Gastroesophageal sphincter (tissue), 3 donors: ENCODE measurements around the gene MMP11.

Experiments used
- EP300 ChIP-seq: sonication (generic); formaldehyde crosslinking; IDR thresholded peaks from one replicate; pipeline ENCODE4 v1.6.1; 2017; ENCODE audit warnings: antibody characterized with exemption, mild to moderate bottlenecking
- POLR2A ChIP-seq, 2 donors: fragments of 450-650 bp; IDR thresholded peaks; one replicate each; pipeline ENCODE4 v1.6.1; 2017; ENCODE audit warnings: antibody characterized with exemption in 2 of 2, mild to moderate bottlenecking in 2 of 2, moderate library complexity in 1 of 2
- POLR2AphosphoS5 ChIP-seq: sonication (generic); formaldehyde crosslinking; IDR thresholded peaks from one replicate; pipeline ENCODE4 v1.6.1; 2017; ENCODE audit warnings: antibody characterized with exemption
- TF ChIP-seq, protein P1 (sequence below), 4 experiments: fragments of 200-600 bp in 2 of 4; fragments of 450-650 bp in 2 of 4; sonication (generic) in 1 of 4; IDR thresholded peaks; one replicate each; pipeline ENCODE4 v1.5.1; 2017 to 2019; ENCODE audit warnings: antibody characterized with exemption in 4 of 4, mild to moderate bottlenecking in 2 of 4, moderate library complexity in 2 of 4

DNA sequence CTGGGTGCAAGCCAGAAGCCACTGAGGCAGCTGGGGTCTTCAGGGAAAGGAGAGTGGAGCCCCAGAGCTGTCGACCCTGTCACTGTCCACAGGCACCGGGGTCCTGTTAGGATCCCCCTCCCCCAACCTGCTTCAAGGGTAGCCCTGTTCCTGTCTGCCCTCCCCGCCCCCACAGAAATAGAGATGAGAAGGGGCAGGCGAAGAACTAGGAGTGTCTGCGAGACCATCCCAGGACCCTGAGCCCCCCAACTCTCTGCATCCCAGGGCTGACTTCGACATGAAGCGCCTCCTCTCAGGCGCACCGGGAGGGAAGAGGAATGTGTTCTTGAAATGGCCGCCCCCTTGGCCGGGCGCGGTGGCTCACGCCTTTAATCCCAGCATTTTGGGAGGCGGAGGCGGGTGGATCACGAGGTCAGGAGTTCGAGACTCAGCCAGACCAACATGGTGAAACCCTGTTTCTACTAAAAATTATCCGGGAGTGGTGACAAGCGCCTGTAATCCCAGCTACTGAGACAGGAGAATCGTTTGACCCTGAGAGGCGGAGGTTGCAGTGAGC lies 21.1 kb upstream of the MMP11 start:
- TF ChIP-seq EP300 (no peak), POLR2AphosphoS5 (no peak), POLR2A (IDR thresholded peaks at IDR 0.05) (no peak)
- TF ChIP-seq, protein P1, sequence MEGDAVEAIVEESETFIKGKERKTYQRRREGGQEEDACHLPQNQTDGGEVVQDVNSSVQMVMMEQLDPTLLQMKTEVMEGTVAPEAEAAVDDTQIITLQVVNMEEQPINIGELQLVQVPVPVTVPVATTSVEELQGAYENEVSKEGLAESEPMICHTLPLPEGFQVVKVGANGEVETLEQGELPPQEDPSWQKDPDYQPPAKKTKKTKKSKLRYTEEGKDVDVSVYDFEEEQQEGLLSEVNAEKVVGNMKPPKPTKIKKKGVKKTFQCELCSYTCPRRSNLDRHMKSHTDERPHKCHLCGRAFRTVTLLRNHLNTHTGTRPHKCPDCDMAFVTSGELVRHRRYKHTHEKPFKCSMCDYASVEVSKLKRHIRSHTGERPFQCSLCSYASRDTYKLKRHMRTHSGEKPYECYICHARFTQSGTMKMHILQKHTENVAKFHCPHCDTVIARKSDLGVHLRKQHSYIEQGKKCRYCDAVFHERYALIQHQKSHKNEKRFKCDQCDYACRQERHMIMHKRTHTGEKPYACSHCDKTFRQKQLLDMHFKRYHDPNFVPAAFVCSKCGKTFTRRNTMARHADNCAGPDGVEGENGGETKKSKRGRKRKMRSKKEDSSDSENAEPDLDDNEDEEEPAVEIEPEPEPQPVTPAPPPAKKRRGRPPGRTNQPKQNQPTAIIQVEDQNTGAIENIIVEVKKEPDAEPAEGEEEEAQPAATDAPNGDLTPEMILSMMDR (IDR thresholded peaks at IDR 0.05), result no peak
